Measurements from ENCODE around the gene ERGIC1. TPM values are rescaled to one million over a fixed set of nuclear protein-coding genes. Genes with fewer than 3 reads are reported as not detected.

ERGIC1 gene
- total and polyA plus RNA-seq, 2 experiments from 2014 or later: 25.2 to 92.2 TPM

GRCh38 chr5:172855597-172856292 lies 21.7 kb downstream of the ERGIC1 start (continued):
- TF ChIP-seq CTCF (conservative IDR thresholded peaks at IDR 0.05; ENCODE audit: low read depth in 2 of 2) (no peak), JUNB (IDR thresholded peaks at IDR 0.05; ENCODE audit: unreplicated experiment) (no peak), REST (IDR thresholded peaks at IDR 0.05; ENCODE audit: unreplicated experiment) (no peak)

GRCh38 chr5:172856336-172856735 lies 22.3 kb downstream of the ERGIC1 start:
- no peaks in the 10 kb centered on the region for H3F3A ChIP-seq (replicated peaks; ENCODE audit: low read depth)
- peaks cover 22% of the 10 kb centered on the region for H4K20me1 ChIP-seq (replicated peaks; ENCODE audit: insufficient read depth)
- no peaks in the 10 kb centered on the region for H3K27me3 ChIP-seq (ENCODE audit: insufficient read depth)
- no peaks in the 10 kb centered on the region for H3K9me2 ChIP-seq (ENCODE audit: insufficient read depth)
- peaks cover 12% of the 10 kb centered on the region for H3K36me3 Mint-ChIP-seq (ENCODE audit: low read depth)
- H3K27ac ChIP-seq (ENCODE audit: low read depth): no peak overlapping the region
- no peak overlapping the region for H3K4me3 ChIP-seq
- H3K36me3 ChIP-seq (ENCODE audit: insufficient read depth): no peaks in the 10 kb centered on the region; the same call in 1 of the 2 replicates
- peaks cover 12% of the 10 kb centered on the region for H3K27me3 Mint-ChIP-seq (ENCODE audit: insufficient read depth, low read depth, poor library complexity)
- H3K79me2 ChIP-seq (replicated peaks; ENCODE audit: insufficient read depth): peaks cover 86% of the 10 kb centered on the region
- no peaks in the 10 kb centered on the region for H3K9me3 Mint-ChIP-seq
- ATAC-seq (no peak), DNase-seq (ENCODE audit: low spot score) (no peak)
- no peak overlapping the region for H2AFZ ChIP-seq
- no peak overlapping the region for H3K4me2 ChIP-seq
- H3K27ac Mint-ChIP-seq: no peak overlapping the region; the same call in 1 of the 2 replicates
- no peak overlapping the region for H3K4me3 Mint-ChIP-seq
- H3K4me1 ChIP-seq (ENCODE audit: insufficient read depth): 0 out of 2 replicates have a peak, but pooled peaks cover 4% of the 10 kb centered on the region
- TF ChIP-seq JUNB (IDR thresholded peaks at IDR 0.05; ENCODE audit: unreplicated experiment): no peak
- no peak for TF ChIP-seq ZNF114 (CRISPR knock-in tag; IDR thresholded peaks at IDR 0.05)
- no peak for TF ChIP-seq CREB1 (CRISPR knock-in tag; IDR thresholded peaks at IDR 0.05; ENCODE audit: low read depth)
- peaks cover 44% of the 10 kb centered on the region for H3K4me1 Mint-ChIP-seq

- H3K27ac Mint-ChIP-seq: no peak overlapping the region
- Histone ChIP-seq H3K79me2 (replicated peaks; ENCODE audit: insufficient read depth) (peaks cover 77% of the 10 kb centered on the region), H2AFZ (no peak overlapping the region), H3F3A (replicated peaks; ENCODE audit: low read depth) (no peaks in the 10 kb centered on the region), H3K4me2 (no peak overlapping the region), H3K27me3 (ENCODE audit: insufficient read depth) (no peaks in the 10 kb centered on the region), H3K9me2 (ENCODE audit: insufficient read depth) (no peaks in the 10 kb centered on the region), H3K27ac (ENCODE audit: low read depth) (no peak overlapping the region), H3K36me3 (ENCODE audit: insufficient read depth) (no peaks in the 10 kb centered on the region; the same call in 1 of the 2 replicates), H3K4me1 (ENCODE audit: insufficient read depth) (0 out of 2 replicates have a peak, but pooled peaks cover 4% of the 10 kb centered on the region), H4K20me1 (replicated peaks; ENCODE audit: insufficient read depth) (peaks cover 33% of the 10 kb centered on the region), H3K4me3 (no peak overlapping the region)
- H3K9me3 Mint-ChIP-seq: no peaks in the 10 kb centered on the region
- H3K27me3 Mint-ChIP-seq (ENCODE audit: insufficient read depth, low read depth, poor library complexity): peaks cover 9% of the 10 kb centered on the region
- peaks cover 42% of the 10 kb centered on the region for H3K4me1 Mint-ChIP-seq
- no peak overlapping the region for H3K4me3 Mint-ChIP-seq
- DNase-seq (ENCODE audit: low spot score): no peak
- ATAC-seq: no peak
- peaks cover 12% of the 10 kb centered on the region for H3K36me3 Mint-ChIP-seq (ENCODE audit: low read depth)
- TF ChIP-seq ZNF114 (CRISPR knock-in tag; IDR thresholded peaks at IDR 0.05) (no peak), ZNF462 (CRISPR knock-in tag; IDR thresholded peaks at IDR 0.05) (no peak)
These were observed 23.9 kb downstream of the ERGIC1 start for GRCh38 chr5:172857982-172858381.
